GM23338 (cell line): Measurements from ENCODE around the gene GTPBP4. TPM values are rescaled to one million over a fixed set of nuclear protein-coding genes. Genes with fewer than 3 reads are reported as not detected.

Experiments used
- ATAC-seq: fragments of 200-7000 bp; cut with Tn5 transposase; 3 replicates; pipeline ENCODE4 v1.9.1; 2020
- DNase-seq: peaks from one replicate; pipeline ENCODE4 v3.0.0-alpha.2; 2015; ENCODE audit warnings: low spot score
- H2AFZ ChIP-seq: fragments of 200-600 bp; sonication (generic); 2 replicates; pipeline ENCODE4 v1.8.0; 2016; ENCODE audit warnings: antibody characterized with exemption, mild to moderate bottlenecking, moderate library complexity
- H3F3A ChIP-seq: fragments of 200-600 bp; sonication (generic); replicated peaks from 2 replicates; pipeline ENCODE4 v1.8.0; 2017; ENCODE audit warnings: antibody characterized with exemption, mixed run types, low read depth
- H3K27ac ChIP-seq: fragments of 200-600 bp; sonication (generic); 2 replicates; pipeline ENCODE4 v1.6.1; 2016; ENCODE audit warnings: low read depth
- H3K27me3 ChIP-seq: fragments of 200-600 bp; sonication (generic); 2 replicates; pipeline ENCODE4 v1.8.0; 2016; ENCODE audit warnings: mild to moderate bottlenecking, mixed run types, moderate library complexity; ENCODE audit not compliant: insufficient read depth
- H3K36me3 ChIP-seq: fragments of 200-600 bp; sonication (generic); 2 replicates; pipeline ENCODE4 v1.8.0; 2016; ENCODE audit warnings: mild to moderate bottlenecking; ENCODE audit not compliant: insufficient read depth
- H3K4me1 ChIP-seq: fragments of 200-600 bp; sonication (generic); 2 replicates; pipeline ENCODE4 v1.8.0; 2016; ENCODE audit warnings: mild to moderate bottlenecking, moderate library complexity; ENCODE audit not compliant: insufficient read depth
- H3K4me2 ChIP-seq: fragments of 200-600 bp; sonication (generic); 2 replicates; pipeline ENCODE4 v1.7.1; 2017; ENCODE audit warnings: mixed run types
- H3K4me3 ChIP-seq: fragments of 200-600 bp; sonication (generic); 2 replicates; pipeline ENCODE4 v1.6.1; 2016; ENCODE audit warnings: mixed run types
- H3K79me2 ChIP-seq: fragments of 200-600 bp; sonication (generic); replicated peaks from 2 replicates; pipeline ENCODE4 v1.8.0; 2017; ENCODE audit warnings: mild to moderate bottlenecking; ENCODE audit not compliant: insufficient read depth
- H3K9me2 ChIP-seq: fragments of 200-600 bp; sonication (generic); 2 replicates; pipeline ENCODE4 v1.8.0; 2017; ENCODE audit not compliant: insufficient read depth
- H4K20me1 ChIP-seq: fragments of 200-600 bp; sonication (generic); replicated peaks from 2 replicates; pipeline ENCODE4 v1.8.0; 2017; ENCODE audit warnings: mild to moderate bottlenecking; ENCODE audit not compliant: insufficient read depth
- H3K27ac Mint-ChIP-seq: 2 replicates; pipeline ENCODE4 v1.8.0; 2020; ENCODE audit warnings: inconsistent platforms, mild to moderate bottlenecking, moderate library complexity, mixed read lengths
- H3K27me3 Mint-ChIP-seq: 3 replicates; pipeline ENCODE4 v1.8.0; 2022; ENCODE audit warnings: low read depth, mild to moderate bottlenecking, moderate library complexity, mixed read lengths, inconsistent platforms; ENCODE audit not compliant: insufficient read depth, poor library complexity
- H3K36me3 Mint-ChIP-seq: 3 replicates; pipeline ENCODE4 v1.8.0; 2021; ENCODE audit warnings: low read depth, mild to moderate bottlenecking, inconsistent platforms, moderate library complexity, mixed read lengths
- H3K4me1 Mint-ChIP-seq: 3 replicates; pipeline ENCODE4 v1.8.0; 2020; ENCODE audit warnings: mild to moderate bottlenecking, inconsistent platforms, mixed read lengths
- H3K4me3 Mint-ChIP-seq: 3 replicates; pipeline ENCODE4 v1.8.0; 2021; ENCODE audit warnings: moderate library complexity, mild to moderate bottlenecking, inconsistent platforms, mixed read lengths
- H3K9me3 Mint-ChIP-seq: 3 replicates; pipeline ENCODE4 v1.8.0; 2020; ENCODE audit warnings: moderate library complexity, mild to moderate bottlenecking, inconsistent platforms, mixed read lengths
- CREB1 ChIP-seq: fragments of 250-450 bp; sonication (Bioruptor Pico); IDR thresholded peaks from 2 replicates; pipeline ENCODE4 v1.5.0; 2020; ENCODE audit warnings: low read depth, mild to moderate bottlenecking, moderate library complexity
- CTCF ChIP-seq, 2 experiments: fragments of 200-600 bp in 1 of 2; sonication (generic) in 1 of 2; conservative IDR thresholded peaks; 2 replicates each; pipeline versions ENCODE4 v1.5.1 to v1.6.1; 2016 to 2017; ENCODE audit warnings: antibody characterized with exemption in 2 of 2, low read depth in 2 of 2, mild to moderate bottlenecking in 2 of 2, moderate library complexity in 1 of 2
- EZH2 ChIP-seq: fragments of 200-600 bp; sonication (generic); IDR thresholded peaks from one replicate; pipeline ENCODE4 v1.8.0; 2017; ENCODE audit warnings: antibody characterized with exemption, mild to moderate bottlenecking, low read depth; ENCODE audit not compliant: unreplicated experiment
- JUNB ChIP-seq: IDR thresholded peaks from one replicate; pipeline ENCODE4 v1.6.1; 2016; ENCODE audit warnings: antibody characterized with exemption; ENCODE audit not compliant: unreplicated experiment
- NANOG ChIP-seq: IDR thresholded peaks from 2 replicates; pipeline ENCODE4 v1.6.1; 2016; ENCODE audit warnings: antibody characterized with exemption, borderline replicate concordance
- POLR2AphosphoS5 ChIP-seq: IDR thresholded peaks from 2 replicates; pipeline ENCODE4 v1.6.1; 2016; ENCODE audit warnings: antibody characterized with exemption, low read depth
- REST ChIP-seq: IDR thresholded peaks from one replicate; pipeline ENCODE4 v1.6.1; 2018; ENCODE audit warnings: antibody characterized with exemption; ENCODE audit not compliant: unreplicated experiment
- STAT1 ChIP-seq: IDR thresholded peaks from one replicate; pipeline ENCODE4 v1.6.1; 2016; ENCODE audit warnings: antibody characterized with exemption; ENCODE audit not compliant: unreplicated experiment
- ZNF114 ChIP-seq: fragments of 250-450 bp; sonication (Bioruptor Pico); IDR thresholded peaks from 2 replicates; pipeline ENCODE4 v1.5.0; 2020; ENCODE audit warnings: mild to moderate bottlenecking, moderate library complexity
- polyA plus RNA-seq: library from polyadenylated mRNA; unstranded; fragments of >200 nt; fragmentation: Nextera tagmentation; extraction: Ambion mirVana; gene quantifications from 2 replicates; pipeline ENCODE4 v1.2.1, GENCODE V29; 2016
- total RNA-seq: library from RNA; depleted of rRNA; stranded (reverse); fragments of >200 nt; shearing (Covaris generic); gene quantifications from 2 replicates; pipeline ENCODE4 v1.2.3, GENCODE V29; 2014

GTPBP4 gene
- total and polyA plus RNA-seq, 2 experiments from 2014 or later = 56.5 to 62.6 TPM

DNA sequence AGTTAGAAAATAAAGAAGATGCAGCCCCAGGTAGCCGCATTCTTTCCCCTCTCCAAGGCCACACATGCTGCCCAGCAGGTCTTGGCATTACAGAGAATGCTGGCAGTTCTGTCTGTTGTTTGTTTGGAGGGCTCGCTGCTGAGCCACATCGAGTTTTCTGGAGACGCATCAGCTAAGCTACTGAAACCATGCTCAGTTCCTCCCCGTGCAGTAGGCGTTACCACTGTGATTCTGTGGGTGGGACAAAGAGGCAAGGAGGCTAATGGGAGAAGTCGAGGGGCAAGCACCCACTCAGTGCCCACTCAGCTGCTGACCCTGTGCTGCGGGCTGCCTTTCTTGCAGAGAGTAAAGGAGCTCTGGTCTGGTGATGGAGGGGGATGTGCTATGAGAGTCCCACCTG, 15.5 kb upstream of the GTPBP4 start:
- H2AFZ ChIP-seq = no peak overlapping the region; the same call in 1 of the 2 replicates
- H3K27me3 ChIP-seq = no peaks in the 10 kb centered on the region
- peaks cover 10% of the 10 kb centered on the region for H3K9me3 Mint-ChIP-seq
- no peak overlapping the region for H3K4me2 ChIP-seq
- TF ChIP-seq ZNF114 (CRISPR knock-in tag) (no peak), EZH2 (no peak), JUNB (no peak), STAT1 (no peak), POLR2AphosphoS5 (no peak), NANOG (no peak), REST (no peak), CTCF (conservative IDR thresholded peaks at IDR 0.05; ENCODE audit: low read depth in 2 of 2) (no peak)
- no peaks in the 10 kb centered on the region for H3K4me1 ChIP-seq
- DNase-seq (no peak), ATAC-seq (peak; percentile 65)
- H3K27ac ChIP-seq = no peak overlapping the region
- no peak overlapping the region for H3K4me3 ChIP-seq
- H3K4me3 Mint-ChIP-seq = no peak overlapping the region
- H3K4me1 Mint-ChIP-seq = peaks cover 8% of the 10 kb centered on the region
- no peaks in the 10 kb centered on the region for H3F3A ChIP-seq
- H4K20me1 ChIP-seq = no peaks in the 10 kb centered on the region
- peaks cover 2% of the 10 kb centered on the region for H3K27me3 Mint-ChIP-seq
- H3K79me2 ChIP-seq = no peaks in the 10 kb centered on the region
- H3K9me2 ChIP-seq = no peaks in the 10 kb centered on the region
- H3K36me3 Mint-ChIP-seq = peaks cover 4% of the 10 kb centered on the region; the same call in 2 of the 3 replicates
- no peaks in the 10 kb centered on the region for H3K36me3 ChIP-seq
- H3K27ac Mint-ChIP-seq = no peak overlapping the region

DNA sequence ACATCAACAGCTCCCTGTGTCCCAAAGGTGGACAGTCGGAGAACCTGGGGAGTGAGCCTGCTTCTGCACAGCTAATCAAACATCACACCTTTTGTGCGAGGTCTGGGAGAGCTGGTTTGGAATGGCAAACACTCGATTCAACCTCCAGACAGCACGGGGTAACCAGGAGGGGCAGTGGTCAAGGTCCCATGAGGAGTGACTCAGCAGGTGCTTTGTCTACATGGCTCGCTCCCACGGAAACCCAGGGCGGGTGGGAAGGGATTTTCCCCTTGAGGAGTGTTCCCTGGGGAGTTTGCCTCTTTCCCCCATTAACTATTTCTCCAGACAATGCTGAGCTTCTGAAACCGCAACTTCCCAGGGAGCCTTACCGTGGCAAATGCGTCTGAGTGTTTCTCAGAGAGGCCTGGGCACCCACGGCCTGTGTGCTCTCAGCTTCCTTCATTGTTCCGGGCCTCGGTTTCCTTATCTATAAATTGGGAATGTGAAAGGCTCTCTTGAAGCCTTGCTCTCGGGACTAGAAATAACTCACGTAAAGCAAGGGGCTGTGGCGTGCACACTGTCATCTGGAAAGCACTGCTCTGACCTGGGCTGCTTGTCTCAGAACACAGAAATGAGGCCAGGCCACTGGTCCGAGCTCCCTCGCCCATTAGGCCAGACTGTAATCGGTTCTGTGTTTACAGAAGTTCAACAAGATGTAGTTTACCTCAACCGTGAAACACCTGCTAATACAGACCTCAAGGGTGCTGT, 14.0 kb upstream of the GTPBP4 start:
- no peak for DNase-seq
- no peaks in the 10 kb centered on the region for H3K4me1 ChIP-seq
- H3F3A ChIP-seq = 0 out of 2 replicates have a peak, but pooled peaks cover 3% of the 10 kb centered on the region
- H3K79me2 ChIP-seq = no peaks in the 10 kb centered on the region
- H3K4me3 ChIP-seq = no peak overlapping the region
- no peaks in the 10 kb centered on the region for H3K27me3 Mint-ChIP-seq
- no peak overlapping the region for H3K4me3 Mint-ChIP-seq
- H3K27ac ChIP-seq = no peak overlapping the region
- peaks cover 10% of the 10 kb centered on the region; the same call in 2 of the 3 replicates for H3K36me3 Mint-ChIP-seq
- no peak overlapping the region for H2AFZ ChIP-seq
- peaks cover 8% of the 10 kb centered on the region for H3K4me1 Mint-ChIP-seq
- no peaks in the 10 kb centered on the region for H3K9me2 ChIP-seq
- no peaks in the 10 kb centered on the region for H3K27me3 ChIP-seq
- H4K20me1 ChIP-seq = no peaks in the 10 kb centered on the region
- ATAC-seq = no peak; the same call in 2 of the 3 replicates
- H3K4me2 ChIP-seq = no peak overlapping the region
- H3K36me3 ChIP-seq = no peaks in the 10 kb centered on the region
- H3K9me3 Mint-ChIP-seq = peaks cover 17% of the 10 kb centered on the region
- no peak overlapping the region for H3K27ac Mint-ChIP-seq
- TF ChIP-seq STAT1 (no peak), CREB1 (no peak), POLR2AphosphoS5 (no peak), CTCF (conservative IDR thresholded peaks at IDR 0.05; ENCODE audit: low read depth in 2 of 2) (no peak)
